HG03469 (cell line): ENCODE results near the gene PLOD3.
"Not testable (repeated sequence)": the region's sequence is repeated elsewhere in the genome, so short reads cannot be mapped to it uniquely, and the experiment has no call there.

Experiments
- ATAC-seq: cut with Tn5 transposase; IDR thresholded peaks from one replicate; pipeline ENCODE4 v1.9.1; 2021; ENCODE audit warnings: mild to moderate bottlenecking, moderate library complexity, moderate number of reproducible peaks; ENCODE audit not compliant: unreplicated experiment

Gene PLOD3

GRCh38 chr7:101217388-101218235 is at the start of gene PLOD3, which contains the start of gene ZNHIT1:
Gene PLOD3 (minus strand): TSS chr7:101217581. CDS start chr7:101217274, 307 bp downstream.
Gene ZNHIT1 (plus strand): TSS chr7:101218165. CDS start chr7:101218196, 31 bp downstream.
- peak; percentile 37 for ATAC-seq

- ATAC-seq: no peak
Observed at GRCh38 chr7:101265622-101266516, 48.5 kb upstream of the PLOD3 start.

GRCh38 chr7:101264102-101264706 is 46.8 kb upstream of the PLOD3 start:
- not testable (repeated sequence) for ATAC-seq

GRCh38 chr7:101258243-101258731 is 40.9 kb upstream of the PLOD3 start:
- no peak for ATAC-seq

- no peak for ATAC-seq
Observed at GRCh38 chr7:101255796-101256195, 38.4 kb upstream of the PLOD3 start.

- not testable (repeated sequence) for ATAC-seq
Observed at GRCh38 chr7:101253199-101253598, 35.8 kb upstream of the PLOD3 start.

GRCh38 chr7:101251871-101252659 is 34.7 kb upstream of the PLOD3 start:
- peak; percentile 88 for ATAC-seq

GRCh38 chr7:101250324-101250723 is 32.9 kb upstream of the PLOD3 start:
- no peak for ATAC-seq

GRCh38 chr7:101248276-101248675 is 30.9 kb upstream of the PLOD3 start:
- no peak for ATAC-seq

GRCh38 chr7:101245147-101245668 is 27.8 kb upstream of the PLOD3 start:
- ATAC-seq: no peak

- ATAC-seq: peak; percentile 70
Observed at GRCh38 chr7:101244375-101245146, 27.2 kb upstream of the PLOD3 start, which contains the start of gene FIS1. Gene FIS1 (minus strand): TSS chr7:101245081. CDS start chr7:101245004, 77 bp downstream.

GRCh38 chr7:101243646-101244374 is 26.4 kb upstream of the PLOD3 start:
- no peak for ATAC-seq

- no peak for ATAC-seq
Observed at GRCh38 chr7:101241443-101242349, 24.3 kb upstream of the PLOD3 start.

GRCh38 chr7:101241015-101241363 is 23.6 kb upstream of the PLOD3 start:
- no peak for ATAC-seq

GRCh38 chr7:101240226-101241014 is 23.0 kb upstream of the PLOD3 start:
- no peak for ATAC-seq

GRCh38 chr7:101239951-101240220 is 22.5 kb upstream of the PLOD3 start:
- ATAC-seq: no peak
